Stimulated activated CD4-positive, alpha-beta T cell treated with anti-CD3 and anti-CD28 coated beads, TNF-alpha, amount 100 ng/mL, for 1 hour (primary cell): ENCODE results near the gene GOLGB1.

ENCODE experiments used
- DNase-seq, 3 donors: peaks; one replicate each; pipeline ENCODE4 v3.0.0-alpha.2; 2020; ENCODE audit warnings: low read depth in 3 of 3, low spot score in 1 of 3

Gene GOLGB1

DNA sequence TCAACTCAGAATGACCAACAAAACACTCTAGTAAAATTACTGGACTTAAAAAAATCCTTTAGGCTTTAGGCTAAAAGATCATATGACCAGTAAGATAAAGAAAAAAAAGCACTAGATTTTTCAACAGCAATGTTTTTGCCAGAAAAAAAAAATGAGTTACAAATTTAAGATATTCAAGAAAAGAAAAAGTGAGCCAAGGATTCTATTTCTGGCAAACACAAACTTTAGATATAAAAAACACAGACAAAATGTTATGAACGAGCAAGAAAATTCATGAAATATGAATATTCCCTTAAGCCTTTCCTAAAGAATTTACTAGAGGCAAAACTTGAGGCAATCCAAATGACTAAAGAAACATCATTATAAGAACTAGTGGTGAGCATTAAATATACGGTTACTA, 8.6 kb downstream of the GOLGB1 start:
- DNase-seq: no peak

GRCh38 chr3:121739902-121740301, 9.6 kb downstream of the GOLGB1 start:
- no peak for DNase-seq

DNA sequence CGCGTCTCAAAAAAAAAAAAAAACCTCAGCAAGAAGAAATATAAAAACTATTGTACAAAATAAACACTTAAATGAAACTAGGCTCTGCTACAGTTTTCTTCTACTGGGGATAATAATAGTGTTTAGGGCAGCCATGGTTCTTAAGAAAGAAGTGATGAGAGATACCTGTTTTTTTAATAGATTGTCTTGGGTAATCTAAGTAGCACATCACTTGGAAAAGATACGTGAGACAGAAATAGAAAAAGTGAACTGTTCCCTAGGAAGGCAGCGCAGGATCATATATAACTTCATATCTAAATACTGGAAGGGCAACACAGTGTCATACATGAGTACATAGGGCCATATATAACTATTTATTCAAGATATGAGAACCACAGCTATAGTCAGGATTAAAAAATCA, 11.9 kb downstream of the GOLGB1 start:
- DNase-seq: no peak

DNA sequence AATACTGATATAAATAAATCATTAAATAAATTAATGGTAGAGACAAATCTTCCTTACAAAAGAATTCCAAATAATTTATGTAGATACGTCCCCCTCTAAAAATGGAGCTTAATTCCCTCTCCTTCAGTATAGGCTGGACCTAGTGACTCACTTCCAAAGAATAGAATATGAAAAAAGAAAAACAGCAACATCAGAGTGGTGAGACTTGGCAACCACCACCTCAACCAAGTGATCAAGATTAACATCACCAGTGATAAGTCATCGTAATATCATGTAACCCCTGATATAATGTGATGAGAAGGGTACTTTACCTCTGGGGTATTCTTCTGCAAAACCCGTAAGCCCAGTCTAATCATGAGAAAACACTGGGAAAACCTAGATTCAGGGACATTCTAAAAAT, 13.4 kb downstream of the GOLGB1 start:
- no peak for DNase-seq

- DNase-seq: no peak
These were observed 14.4 kb downstream of the GOLGB1 start for GRCh38 chr3:121735047-121735696.

GRCh38 chr3:121730940-121731687, 18.4 kb downstream of the GOLGB1 start:
- DNase-seq: no peak

DNA sequence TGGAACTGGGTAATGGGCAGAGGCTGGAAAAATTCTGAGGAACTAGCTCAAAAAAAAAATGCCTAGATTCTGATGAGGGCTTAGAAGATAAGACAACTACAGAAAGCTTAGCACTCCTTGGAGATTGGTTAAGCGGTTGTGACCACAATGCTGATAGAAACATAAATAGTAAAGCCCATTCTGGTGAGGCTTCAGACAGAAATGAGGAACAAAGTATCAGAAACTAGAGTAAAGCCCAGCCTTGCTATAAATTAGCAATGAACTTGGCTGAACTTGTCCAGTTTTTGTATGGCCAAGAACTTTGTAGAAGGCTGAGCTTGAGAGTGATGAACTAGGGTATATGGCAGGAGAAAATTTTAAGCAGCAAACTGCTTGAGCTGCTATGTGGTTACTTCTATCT, 25.4 kb downstream of the GOLGB1 start:
- DNase-seq: no peak

DNA sequence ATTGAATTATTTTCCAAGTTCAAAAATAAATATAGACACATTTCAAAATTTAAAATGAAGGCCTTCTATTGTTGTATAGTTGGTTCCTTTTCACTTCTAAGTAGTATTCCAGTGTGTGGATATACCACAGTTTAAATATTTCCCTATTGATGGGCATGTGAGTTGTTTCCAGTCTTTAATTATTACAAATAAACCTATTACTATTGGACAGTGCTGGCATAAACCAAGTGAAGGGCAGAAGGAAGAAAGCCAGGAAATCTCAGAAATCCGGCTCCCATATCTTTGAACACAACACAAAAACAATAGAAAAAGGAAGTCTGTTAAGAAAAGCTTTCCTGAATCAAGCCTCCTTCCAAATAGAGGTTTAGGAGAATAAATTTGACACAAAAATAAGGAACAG, 26.1 kb downstream of the GOLGB1 start:
- DNase-seq: no peak

GRCh38 chr3:121722411-121722810, 27.1 kb downstream of the GOLGB1 start:
- no peak for DNase-seq

GRCh38 chr3:121720163-121720562, 29.4 kb downstream of the GOLGB1 start:
- DNase-seq: no peak

- DNase-seq: no peak
These were observed 30.1 kb downstream of the GOLGB1 start for GRCh38 chr3:121719423-121719822.

DNA sequence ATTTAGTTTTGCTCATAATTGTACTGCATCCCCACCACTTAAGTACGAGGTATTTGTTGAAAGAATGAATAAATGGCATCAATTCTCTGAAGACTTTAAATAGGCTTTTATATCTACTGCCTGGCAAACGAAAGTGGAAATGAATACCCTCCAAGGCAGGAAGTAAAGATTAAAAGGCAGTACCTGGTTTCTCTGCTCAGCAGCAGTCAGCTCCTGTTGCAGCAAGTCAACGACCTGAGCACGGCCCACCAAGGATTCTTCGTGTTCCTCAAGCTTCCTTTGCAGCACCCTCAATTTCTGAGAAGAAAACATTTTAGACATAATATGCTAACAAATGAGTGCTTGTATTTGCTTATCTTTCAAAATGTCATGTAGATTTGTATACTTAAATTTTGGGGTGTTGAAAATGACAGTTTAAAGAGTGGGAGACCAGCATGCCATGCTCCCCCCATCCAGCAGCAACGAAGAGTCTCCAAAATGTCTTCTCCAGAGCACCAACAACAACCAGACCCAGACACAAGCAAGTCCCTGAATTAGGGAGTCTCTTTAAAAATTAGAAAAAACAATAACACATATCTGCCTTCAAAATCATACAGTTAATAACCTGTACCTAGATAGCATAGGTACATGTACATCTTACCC, 31.2 kb downstream of the GOLGB1 start:
- no peak for DNase-seq

DNA sequence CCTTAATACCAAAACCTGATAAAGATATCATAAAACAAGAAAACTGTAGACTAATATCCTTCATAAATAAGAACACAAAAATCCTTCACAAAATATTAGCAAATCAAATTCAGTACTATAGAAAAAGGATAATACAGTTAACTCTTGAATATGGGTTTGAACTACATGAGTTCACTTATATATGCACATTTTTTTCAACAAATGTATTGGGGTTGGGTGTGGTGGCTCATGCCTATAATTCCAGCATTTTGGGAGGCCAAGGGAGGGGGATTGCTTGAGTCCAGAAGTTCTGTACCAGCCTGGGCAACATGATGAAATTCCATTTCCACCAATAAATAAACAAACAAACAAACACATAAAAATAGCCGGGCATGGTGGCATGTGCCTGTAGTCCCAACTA, 39.2 kb downstream of the GOLGB1 start:
- no peak for DNase-seq

GRCh38 chr3:121707531-121708273, 41.8 kb downstream of the GOLGB1 start:
- DNase-seq: no peak

DNA sequence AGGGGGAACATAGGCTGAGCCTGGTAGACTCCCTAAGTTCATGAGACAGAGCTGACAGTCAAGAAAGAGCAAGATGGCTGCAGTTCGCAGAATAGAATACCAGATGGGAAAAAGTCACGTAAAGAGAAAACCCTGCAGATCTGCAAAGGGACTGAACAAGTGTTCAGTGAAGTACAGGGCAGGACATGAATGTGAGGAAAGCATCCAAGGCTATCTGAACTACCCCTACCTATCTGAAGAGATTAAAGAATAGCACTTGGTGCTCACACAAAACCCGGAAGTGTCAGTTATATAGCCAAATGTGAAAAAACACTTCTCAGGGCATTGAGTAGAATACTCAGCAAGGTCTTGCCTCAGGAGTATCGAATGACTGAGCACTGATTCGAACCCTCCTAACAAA, 44.0 kb downstream of the GOLGB1 start:
- DNase-seq: no peak

GRCh38 chr3:121703973-121704372, 45.6 kb downstream of the GOLGB1 start:
- no peak for DNase-seq

- DNase-seq: no peak
These were observed 50.6 kb downstream of the GOLGB1 start for GRCh38 chr3:121698901-121699300.

DNA sequence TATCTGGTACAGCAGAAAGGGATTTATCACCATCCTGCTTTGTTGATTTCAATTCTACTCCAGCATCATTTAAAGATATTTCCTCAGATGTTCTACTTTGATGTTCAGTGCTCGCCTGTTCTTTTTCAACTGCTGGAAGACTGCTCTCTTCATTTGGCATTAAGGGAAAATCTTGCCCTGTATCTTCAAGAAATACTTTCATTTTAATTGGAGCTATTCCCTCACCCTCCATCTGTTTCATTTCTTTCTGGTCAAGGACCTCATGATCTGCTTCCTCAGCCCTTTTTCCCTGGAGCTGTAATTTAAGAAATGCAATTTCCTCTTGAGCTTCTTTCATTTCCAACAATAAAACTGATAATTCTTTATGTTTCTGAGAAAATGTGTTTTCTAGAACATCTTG, 51.1 kb downstream of the GOLGB1 start:
- no peak for DNase-seq

DNA sequence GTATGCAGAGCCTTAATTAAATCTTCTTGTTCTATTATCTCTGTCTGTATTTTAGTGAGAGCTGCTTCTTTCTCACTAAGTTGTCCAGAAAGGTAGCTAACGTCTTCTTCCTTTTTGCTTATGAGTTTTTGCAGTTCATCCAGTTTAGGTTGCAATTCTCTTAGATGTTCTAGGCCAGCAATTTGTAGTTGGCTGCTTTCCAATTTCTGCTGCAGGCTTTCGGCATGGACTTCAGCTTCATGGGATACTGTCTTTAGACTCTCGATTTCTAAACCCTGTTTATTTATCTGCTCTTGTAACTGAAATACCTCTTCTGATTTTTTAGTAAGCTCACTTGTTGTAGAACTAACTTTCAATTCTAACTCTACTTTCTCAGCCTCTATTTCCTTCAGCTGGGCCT, 53.4 kb downstream of the GOLGB1 start:
- no peak for DNase-seq

DNA sequence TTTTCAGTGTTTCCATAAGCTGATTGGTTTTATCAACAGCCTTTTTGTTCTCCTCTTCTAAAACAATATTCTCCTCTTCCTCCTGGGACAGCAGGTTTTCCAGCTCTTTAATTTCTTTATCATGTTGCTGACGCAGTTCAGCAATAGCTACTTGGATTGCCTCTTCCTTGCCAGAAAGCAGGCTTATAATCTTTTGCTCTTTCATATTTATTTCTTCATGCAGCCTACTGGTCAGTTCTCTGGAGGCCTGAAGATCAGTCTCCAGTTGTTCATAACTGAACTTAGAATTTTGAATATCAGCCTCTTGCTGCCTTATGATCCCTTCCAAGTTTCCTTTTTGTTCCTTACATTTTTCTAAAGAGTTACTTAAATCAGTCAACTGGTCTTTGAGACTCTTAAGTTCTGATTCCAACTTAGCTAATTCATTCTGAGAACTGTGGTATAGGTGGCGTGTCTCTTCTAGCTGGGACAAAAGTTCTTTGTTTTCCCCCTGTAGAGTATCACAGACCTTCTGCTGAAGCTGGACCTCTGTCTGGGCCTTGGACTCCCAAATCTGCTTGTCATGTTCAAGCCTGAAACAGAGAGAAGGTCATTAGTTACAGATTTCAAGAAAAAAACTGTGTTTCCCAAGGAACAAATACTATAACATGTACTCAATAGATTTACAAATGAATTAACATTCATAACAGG, 57.4 kb downstream of the GOLGB1 start:
- DNase-seq: no peak

GRCh38 chr3:121690777-121691405, 58.6 kb downstream of the GOLGB1 start:
- no peak for DNase-seq
